ENCODE measurements around the gene MIOS.

- no peak for TF ChIP-seq POLR2A (IDR thresholded peaks at IDR 0.05; ENCODE audit: low read length)
- TF ChIP-seq GATA1 (IDR thresholded peaks at IDR 0.05; ENCODE audit: low read depth, low read length) = no peak
Observed at GRCh38 chr7:7542251-7542835, 24.3 kb upstream of the MIOS start.

All from erythroblast (primary cell).